Measurements from ENCODE around the gene CDR2. TPM values are rescaled to one million over a fixed set of nuclear protein-coding genes. Genes with fewer than 3 reads are reported as not detected.

Gene CDR2
- total and polyA plus RNA-seq, 2 of the 13 experiments (the other 11 are each of a cell fraction or from before 2014, with no cell fraction given), result 59.0 to 78.9 TPM

DNA sequence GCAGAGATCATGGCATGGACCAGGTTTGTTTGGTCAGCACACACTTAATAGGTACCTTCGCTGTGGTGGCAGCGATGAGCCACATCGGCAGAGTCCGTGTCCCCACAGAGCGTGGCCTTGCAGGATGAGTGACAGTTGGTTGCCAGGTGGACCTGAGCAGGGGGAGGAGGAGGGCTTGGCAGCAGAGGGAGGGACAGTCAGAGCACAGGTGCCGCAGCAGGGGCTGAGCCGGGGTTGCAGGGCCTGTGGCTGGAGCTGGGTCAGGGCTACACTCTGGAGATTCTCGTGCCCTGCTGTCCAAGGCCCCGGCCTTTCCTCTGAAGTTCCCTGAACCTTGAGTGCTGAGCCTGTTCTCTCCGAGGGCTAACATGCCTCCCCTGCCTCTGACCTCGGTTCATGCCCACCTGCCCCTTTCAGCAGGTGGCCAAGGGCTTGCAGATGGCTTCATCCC lies 52.4 kb downstream of the CDR2 start:
- ChIA-PET CTCF (ENCODE audit: low intra/inter-chr PET ratio, low total read pairs) (no interaction called here), POLR2A (no interaction called here)
- no peaks in the 10 kb centered on the region for H3K9me3 ChIP-seq (ENCODE audit: low read length)
- no peak overlapping the region for H3K9ac ChIP-seq (ENCODE audit: insufficient read depth, low read depth, low read length)
- H2AFZ ChIP-seq (ENCODE audit: low read length), result no peak overlapping the region
- H3K27ac ChIP-seq (ENCODE audit: extremely low read length, insufficient read depth, low read length), result no peak overlapping the region
- peaks cover 14% of the 10 kb centered on the region for H3K79me2 ChIP-seq (ENCODE audit: insufficient read depth, low read length)
- H3K27me3 ChIP-seq (ENCODE audit: control insufficient read depth in 1 of 2, insufficient read depth in 2 of 2, low read length in 2 of 2), result no peaks in the 10 kb centered on the region
- FAIRE-seq (no peak), DNase-seq (ENCODE audit: low spot score) (no peak), ATAC-seq (no peak)
- in situ Hi-C loops (cut with HindIII; ENCODE audit: extremely low pct_ligation_motif_present, low pct_unique_long_range_greater_than_20kb) (no loop called here), intact Hi-C loops (cut with micrococcal nuclease; ENCODE audit: unreplicated experiment) (loop anchor here (5.0 kb wide), 1 partner anchor 50 kb away; the partner anchor contains the start of gene CDR2)
- H3K36me3 ChIP-seq (replicated peaks in 1 of 2; ENCODE audit: control insufficient read depth in 1 of 2, insufficient read depth in 2 of 2, low read length in 2 of 2), result peaks cover 64 to 97% of the 10 kb centered on the region in 2 experiments
- no TSS peak for BruUV-seq (replicated peaks)
- H4K20me1 ChIP-seq (ENCODE audit: insufficient read depth, low read length), result peaks cover 23% of the 10 kb centered on the region; the same call in 1 of the 2 replicates
- 97% methylated on average over 11 of the region's 11 CpGs for WGBS (ENCODE audit: low lambda C conversion rate)
- H3K4me2 ChIP-seq (ENCODE audit: low read depth, low read length), result no peak overlapping the region
- 0 out of 2 replicates have a peak, but pooled peaks cover 5% of the 10 kb centered on the region for H3K4me1 ChIP-seq (ENCODE audit: insufficient read depth, low read length)
- no peak overlapping the region for H3K4me3 ChIP-seq (replicated peaks in 1 of 3; ENCODE audit: insufficient read depth in 1 of 3, low read depth in 2 of 3, low read length in 3 of 3)
- TF ChIP-seq CHCHD3 (CRISPR knock-in tag; IDR thresholded peaks at IDR 0.05) (no peak), ZNF589 (CRISPR knock-in tag; conservative IDR thresholded peaks at IDR 0.05) (peak; percentile 2; the same call in 1 of the 2 replicates), ZFP37 (CRISPR knock-in tag; IDR thresholded peaks at IDR 0.05; ENCODE audit: borderline replicate concordance) (peak; percentile 16; the same call in 1 of the 2 replicates), CBFB (CRISPR knock-in tag; IDR thresholded peaks at IDR 0.05) (no peak), ZNF354B (CRISPR knock-in tag; IDR thresholded peaks at IDR 0.05) (no peak), SETDB1 (CRISPR knock-in tag; IDR thresholded peaks at IDR 0.05; ENCODE audit: borderline replicate concordance) (no peak), GTF3A (CRISPR knock-in tag; conservative IDR thresholded peaks at IDR 0.05) (no peak), ZNF296 (CRISPR knock-in tag; conservative IDR thresholded peaks at IDR 0.05) (no peak), ZNF883 (CRISPR knock-in tag; IDR thresholded peaks at IDR 0.05; ENCODE audit: not compliant biosample characterization) (peak; percentile 40), GATAD2A (CRISPR knock-in tag; IDR thresholded peaks at IDR 0.05) (no peak), BCL6 (CRISPR knock-in tag; IDR thresholded peaks at IDR 0.05) (no peak), RBM22 (optimal IDR thresholded peaks at IDR 0.05; ENCODE audit: low read length) (peak; percentile 65), SIX1 (CRISPR knock-in tag; IDR thresholded peaks at IDR 0.05; ENCODE audit: borderline replicate concordance) (no peak)
- TF ChIP-seq, protein P1, sequence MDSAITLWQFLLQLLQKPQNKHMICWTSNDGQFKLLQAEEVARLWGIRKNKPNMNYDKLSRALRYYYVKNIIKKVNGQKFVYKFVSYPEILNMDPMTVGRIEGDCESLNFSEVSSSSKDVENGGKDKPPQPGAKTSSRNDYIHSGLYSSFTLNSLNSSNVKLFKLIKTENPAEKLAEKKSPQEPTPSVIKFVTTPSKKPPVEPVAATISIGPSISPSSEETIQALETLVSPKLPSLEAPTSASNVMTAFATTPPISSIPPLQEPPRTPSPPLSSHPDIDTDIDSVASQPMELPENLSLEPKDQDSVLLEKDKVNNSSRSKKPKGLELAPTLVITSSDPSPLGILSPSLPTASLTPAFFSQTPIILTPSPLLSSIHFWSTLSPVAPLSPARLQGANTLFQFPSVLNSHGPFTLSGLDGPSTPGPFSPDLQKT (CRISPR knock-in tag; IDR thresholded peaks at IDR 0.05; ENCODE audit: borderline replicate concordance), result no peak
- TF ChIP-seq, protein P2, sequence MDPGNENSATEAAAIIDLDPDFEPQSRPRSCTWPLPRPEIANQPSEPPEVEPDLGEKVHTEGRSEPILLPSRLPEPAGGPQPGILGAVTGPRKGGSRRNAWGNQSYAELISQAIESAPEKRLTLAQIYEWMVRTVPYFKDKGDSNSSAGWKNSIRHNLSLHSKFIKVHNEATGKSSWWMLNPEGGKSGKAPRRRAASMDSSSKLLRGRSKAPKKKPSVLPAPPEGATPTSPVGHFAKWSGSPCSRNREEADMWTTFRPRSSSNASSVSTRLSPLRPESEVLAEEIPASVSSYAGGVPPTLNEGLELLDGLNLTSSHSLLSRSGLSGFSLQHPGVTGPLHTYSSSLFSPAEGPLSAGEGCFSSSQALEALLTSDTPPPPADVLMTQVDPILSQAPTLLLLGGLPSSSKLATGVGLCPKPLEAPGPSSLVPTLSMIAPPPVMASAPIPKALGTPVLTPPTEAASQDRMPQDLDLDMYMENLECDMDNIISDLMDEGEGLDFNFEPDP (CRISPR knock-in tag; conservative IDR thresholded peaks at IDR 0.05), result 0 out of 2 replicates have a peak, but pooled peaks have one; percentile 24
- TF ChIP-seq, protein P3, sequence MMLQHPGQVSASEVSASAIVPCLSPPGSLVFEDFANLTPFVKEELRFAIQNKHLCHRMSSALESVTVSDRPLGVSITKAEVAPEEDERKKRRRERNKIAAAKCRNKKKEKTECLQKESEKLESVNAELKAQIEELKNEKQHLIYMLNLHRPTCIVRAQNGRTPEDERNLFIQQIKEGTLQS (CRISPR knock-in tag; IDR thresholded peaks at IDR 0.05), result no peak
- TF ChIP-seq, protein P4, sequence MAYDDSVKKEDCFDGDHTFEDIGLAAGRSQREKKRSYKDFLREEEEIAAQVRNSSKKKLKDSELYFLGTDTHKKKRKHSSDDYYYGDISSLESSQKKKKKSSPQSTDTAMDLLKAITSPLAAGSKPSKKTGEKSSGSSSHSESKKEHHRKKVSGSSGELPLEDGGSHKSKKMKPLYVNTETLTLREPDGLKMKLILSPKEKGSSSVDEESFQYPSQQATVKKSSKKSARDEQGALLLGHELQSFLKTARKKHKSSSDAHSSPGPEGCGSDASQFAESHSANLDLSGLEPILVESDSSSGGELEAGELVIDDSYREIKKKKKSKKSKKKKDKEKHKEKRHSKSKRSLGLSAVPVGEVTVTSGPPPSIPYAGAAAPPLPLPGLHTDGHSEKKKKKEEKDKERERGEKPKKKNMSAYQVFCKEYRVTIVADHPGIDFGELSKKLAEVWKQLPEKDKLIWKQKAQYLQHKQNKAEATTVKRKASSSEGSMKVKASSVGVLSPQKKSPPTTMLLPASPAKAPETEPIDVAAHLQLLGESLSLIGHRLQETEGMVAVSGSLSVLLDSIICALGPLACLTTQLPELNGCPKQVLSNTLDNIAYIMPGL (CRISPR knock-in tag; IDR thresholded peaks at IDR 0.05; ENCODE audit: borderline replicate concordance in 1 of 2, low read depth in 1 of 2), result no peak
- TF ChIP-seq, protein P5, sequence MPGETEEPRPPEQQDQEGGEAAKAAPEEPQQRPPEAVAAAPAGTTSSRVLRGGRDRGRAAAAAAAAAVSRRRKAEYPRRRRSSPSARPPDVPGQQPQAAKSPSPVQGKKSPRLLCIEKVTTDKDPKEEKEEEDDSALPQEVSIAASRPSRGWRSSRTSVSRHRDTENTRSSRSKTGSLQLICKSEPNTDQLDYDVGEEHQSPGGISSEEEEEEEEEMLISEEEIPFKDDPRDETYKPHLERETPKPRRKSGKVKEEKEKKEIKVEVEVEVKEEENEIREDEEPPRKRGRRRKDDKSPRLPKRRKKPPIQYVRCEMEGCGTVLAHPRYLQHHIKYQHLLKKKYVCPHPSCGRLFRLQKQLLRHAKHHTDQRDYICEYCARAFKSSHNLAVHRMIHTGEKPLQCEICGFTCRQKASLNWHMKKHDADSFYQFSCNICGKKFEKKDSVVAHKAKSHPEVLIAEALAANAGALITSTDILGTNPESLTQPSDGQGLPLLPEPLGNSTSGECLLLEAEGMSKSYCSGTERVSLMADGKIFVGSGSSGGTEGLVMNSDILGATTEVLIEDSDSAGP (CRISPR knock-in tag; IDR thresholded peaks at IDR 0.05; ENCODE audit: borderline replicate concordance), result 0 out of 2 replicates have a peak, but pooled peaks have one; percentile 6

Data from HepG2 (cell line).